Neutrophil (primary cell): ENCODE measurements around the gene UBE2Q1.

Experiments used
- H3K27ac ChIP-seq: fragments of 200-600 bp; sonication (generic); 2 replicates; pipeline ENCODE4 v1.5.1; 2016; ENCODE audit warnings: mild to moderate bottlenecking, moderate library complexity
- H3K27me3 ChIP-seq: fragments of 200-600 bp; sonication (generic); 2 replicates; pipeline ENCODE4 v1.6.0; 2016; ENCODE audit warnings: mild to moderate bottlenecking
- H3K36me3 ChIP-seq: fragments of 200-600 bp; sonication (generic); 2 replicates; pipeline ENCODE4 v1.5.1; 2017
- H3K4me1 ChIP-seq, 2 experiments: fragments of 200-600 bp in 1 of 2; sonication (generic) in 1 of 2; 1 replicate in 1 of 2; 2 replicates in 1 of 2; pipeline versions ENCODE4 v1.5.1 to v1.6.1; 2013 to 2016; ENCODE audit warnings: low read depth in 1 of 2, low read length in 1 of 2, mild to moderate bottlenecking in 1 of 2, moderate library complexity in 1 of 2; ENCODE audit not compliant: control insufficient read depth in 1 of 2, insufficient read depth in 1 of 2
- H3K4me3 ChIP-seq, 2 experiments: fragments of 200-600 bp in 1 of 2; sonication (generic) in 1 of 2; 1 replicate in 1 of 2; 2 replicates in 1 of 2; pipeline ENCODE4 v1.5.1; 2013 to 2016; ENCODE audit warnings: low read depth in 1 of 2, low read length in 1 of 2, mild to moderate bottlenecking in 1 of 2, moderate library complexity in 1 of 2
- H3K9me3 ChIP-seq: fragments of 200-600 bp; sonication (generic); 2 replicates; pipeline ENCODE4 v1.5.1; 2016
- CTCF ChIP-seq: fragments of 200-600 bp; sonication (generic); IDR thresholded peaks from 2 replicates; pipeline ENCODE4 v1.5.1; 2016; ENCODE audit warnings: antibody characterized with exemption

UBE2Q1 gene

GRCh38 chr1:154502066-154502743 lies 56.3 kb downstream of the UBE2Q1 start, which contains the start of the genes SHE and TDRD10:
Gene SHE, minus strand, starts transcription at chr1:154502412. Its CDS starts 386 bp downstream, at chr1:154502026.
Gene TDRD10, plus strand, starts transcription at chr1:154502219. Its CDS starts 4,685 bp downstream, at chr1:154506904.
- H3K27ac ChIP-seq: no peak within 1 kb of the TSS

GRCh38 chr1:154501423-154502065 lies 56.9 kb downstream of the UBE2Q1 start:
- H3K4me3 ChIP-seq: peak overlapping the region; percentile 15 to 45
- H3K9me3 ChIP-seq: peaks cover 5% of the 10 kb centered on the region
- no peaks in the 10 kb centered on the region for H3K36me3 ChIP-seq
- TF ChIP-seq CTCF: no peak
- peaks cover 17 to 31% of the 10 kb centered on the region in 2 experiments for H3K4me1 ChIP-seq
- no peak overlapping the region for H3K27ac ChIP-seq
- H3K27me3 ChIP-seq: peaks cover 99% of the 10 kb centered on the region

More at GRCh38 chr1:154502066-154502743, 56.3 kb downstream of the UBE2Q1 start, which contains the start of the genes SHE and TDRD10:
- H3K9me3 ChIP-seq: peaks cover 5% of the 10 kb centered on the region
- peaks cover 17 to 31% of the 10 kb centered on the region in 2 experiments for H3K4me1 ChIP-seq
- H3K27me3 ChIP-seq: peaks cover 99% of the 10 kb centered on the region
- no peak for TF ChIP-seq CTCF
- peak within 1 kb of the TSS; percentile 15 to 45 for H3K4me3 ChIP-seq
- no peaks in the 10 kb centered on the region for H3K36me3 ChIP-seq

GRCh38 chr1:154500533-154500932 lies 57.9 kb downstream of the UBE2Q1 start:
- TF ChIP-seq CTCF: no peak
- Histone ChIP-seq H3K4me1 (peaks cover 17 to 31% of the 10 kb centered on the region in 2 experiments), H3K9me3 (peaks cover 5% of the 10 kb centered on the region), H3K4me3 (no peak overlapping the region), H3K36me3 (no peaks in the 10 kb centered on the region), H3K27ac (no peak overlapping the region), H3K27me3 (peaks cover 99% of the 10 kb centered on the region)

- Histone ChIP-seq H3K27ac (no peak overlapping the region), H3K4me3 (no peak overlapping the region), H3K27me3 (peaks cover 90% of the 10 kb centered on the region), H3K4me1 (peaks cover 17 to 31% of the 10 kb centered on the region in 2 experiments), H3K36me3 (no peaks in the 10 kb centered on the region), H3K9me3 (peaks cover 5% of the 10 kb centered on the region)
- no peak for TF ChIP-seq CTCF
Measured at GRCh38 chr1:154499446-154499845, 59.0 kb downstream of the UBE2Q1 start.
